GM12878 (cell line): ENCODE measurements around the gene PCSK5. TPM values are rescaled to one million over a fixed set of nuclear protein-coding genes. Genes with fewer than 3 reads are reported as not detected.

Source experiments
- ATAC-seq: fragments of 200-7000 bp; cut with Tn5 transposase; 3 replicates; pipeline ENCODE4 v1.9.1; 2020; ENCODE audit warnings: mild to moderate bottlenecking, moderate library complexity
- BruUV-seq: library from RNA; stranded (reverse); fragments of 400-500 nt; replicated peaks from 2 replicates; lab custom pipeline; 2021; lab: Mats Ljungman, UMichigan
- CTCF ChIA-PET: fragments of 300-600 bp; sonication (Branson Sonifier 250); formaldehyde crosslinking; extraction: SDS; loops from one replicate; lab custom pipeline; 2021; ENCODE audit warnings: inconsistent platforms; lab: Yijun Ruan, JAX
- POLR2A ChIA-PET: fragments of 350-600 bp; formaldehyde crosslinking; extraction: SDS; loops from one replicate; lab custom pipeline; 2021; ENCODE audit warnings: inconsistent platforms; lab: Charles Lee
- RAD21 ChIA-PET: fragments of 300-600 bp; sonication (Branson Sonifier 250); formaldehyde crosslinking; loops from one replicate; lab custom pipeline; 2023; ENCODE audit warnings: antibody characterized with exemption; ENCODE audit not compliant: unreplicated experiment; lab: Charles Lee
- SMC1A ChIA-PET: fragments of 300-600 bp; sonication (Branson Sonifier 250); formaldehyde crosslinking; loops from one replicate; lab custom pipeline; 2023; ENCODE audit not compliant: unreplicated experiment, uncharacterized antibody; lab: Charles Lee
- DNase-seq: peaks from one replicate; pipeline ENCODE4 v3.0.0-alpha.2; 2011; ENCODE audit warnings: low read depth, low spot score
- FAIRE-seq: peaks from 3 replicates; lab custom pipeline; 2011; peaks lifted over from hg19 to GRCh38; lab: Jason Lieb, UNC
- H2AFZ ChIP-seq: 2 replicates; pipeline ENCODE4 v1.6.0; 2011; ENCODE audit warnings: low read depth, low read length, control low read depth; ENCODE audit not compliant: control insufficient read depth
- H3K27ac ChIP-seq: 2 replicates; pipeline ENCODE4 v1.5.1; 2011; ENCODE audit warnings: control low read depth; ENCODE audit not compliant: control insufficient read depth, insufficient read depth
- H3K27me3 ChIP-seq, 2 experiments: replicated peaks in 1 of 2; 2 replicates each; pipeline versions ENCODE4 v1.6.0 to v1.6.1; 2011; ENCODE audit warnings: low read length in 1 of 2; ENCODE audit not compliant: control insufficient read depth in 2 of 2, insufficient read depth in 2 of 2
- H3K36me3 ChIP-seq, 2 experiments: 2 replicates each; pipeline ENCODE4 v1.5.1; 2011; ENCODE audit warnings: low read length in 1 of 2; ENCODE audit not compliant: control insufficient read depth in 2 of 2, insufficient read depth in 2 of 2
- H3K4me1 ChIP-seq: 2 replicates; pipeline ENCODE4 v1.6.1; 2011; ENCODE audit warnings: mild to moderate bottlenecking, low read length, moderate library complexity, mixed read lengths; ENCODE audit not compliant: control insufficient read depth, insufficient read depth
- H3K4me2 ChIP-seq: 2 replicates; pipeline ENCODE4 v1.6.0; 2011; ENCODE audit warnings: control low read depth; ENCODE audit not compliant: control insufficient read depth, insufficient read depth
- H3K4me3 ChIP-seq: fragments of 200-600 bp; sonication (generic); 2 replicates; pipeline ENCODE4 v1.5.1; 2016
- H3K79me2 ChIP-seq: 2 replicates; pipeline ENCODE4 v1.6.0; 2011; ENCODE audit warnings: low read length; ENCODE audit not compliant: control insufficient read depth, insufficient read depth
- H3K9ac ChIP-seq: 2 replicates; pipeline ENCODE4 v1.8.0; 2011; ENCODE audit warnings: low read length, control low read depth, mixed read lengths; ENCODE audit not compliant: control insufficient read depth, insufficient read depth
- H3K9me3 ChIP-seq: replicated peaks from 3 replicates; pipeline ENCODE4 v1.5.1; 2011; ENCODE audit warnings: mild to moderate bottlenecking, low read length; ENCODE audit not compliant: control insufficient read depth, insufficient read depth
- H4K20me1 ChIP-seq: 2 replicates; pipeline ENCODE4 v1.6.0; 2011; ENCODE audit not compliant: control insufficient read depth, insufficient read depth
- ATF7 ChIP-seq: fragments of 450-650 bp; IDR thresholded peaks from 2 replicates; pipeline ENCODE4 v1.6.1; 2016; ENCODE audit warnings: low read depth, mild to moderate bottlenecking
- CREM ChIP-seq: IDR thresholded peaks from 2 replicates; pipeline ENCODE4 v1.6.1; 2014; ENCODE audit warnings: antibody characterized with exemption, low read depth
- MXI1 ChIP-seq: fragments of 150-350 bp; IDR thresholded peaks from 2 replicates; pipeline ENCODE4 v1.6.1; 2011; ENCODE audit warnings: low read depth, mild to moderate bottlenecking, inconsistent platforms, low read length, improper control_type of control experiment
- MYB ChIP-seq: fragments of 150-350 bp; IDR thresholded peaks from 2 replicates; pipeline ENCODE4 v1.6.1; 2014; ENCODE audit warnings: mild to moderate bottlenecking, low read depth, low read length, borderline replicate concordance
- NR2C1 ChIP-seq: fragments of 450-650 bp; IDR thresholded peaks from 2 replicates; pipeline ENCODE4 v1.6.1; 2017; ENCODE audit warnings: antibody characterized with exemption, mild to moderate bottlenecking, moderate library complexity
- PAX8 ChIP-seq: fragments of 450-650 bp; IDR thresholded peaks from 2 replicates; pipeline ENCODE4 v1.6.1; 2017; ENCODE audit warnings: mild to moderate bottlenecking, moderate library complexity
- SMARCA5 ChIP-seq: fragments of 450-650 bp; IDR thresholded peaks from 2 replicates; pipeline ENCODE4 v1.6.1; 2017; ENCODE audit warnings: mild to moderate bottlenecking
- SMC3 ChIP-seq: IDR thresholded peaks from 2 replicates; pipeline ENCODE4 v1.6.1; 2011; ENCODE audit warnings: low read length, improper control_type of control experiment, borderline replicate concordance
- STAT3 ChIP-seq: IDR thresholded peaks from 2 replicates; pipeline ENCODE4 v1.6.1; 2011; ENCODE audit warnings: low read depth, low read length, improper control_type of control experiment
- WGBS: methylation state at CpG from one replicate; pipeline ENCODE4 v1.1.6; 2016; ENCODE audit warnings: low lambda C conversion rate; ENCODE audit not compliant: insufficient replicate concordance, insufficient coverage; ENCODE audit errors: missing lambda C conversion rate; 5-methylcytosine and 5-hydroxymethylcytosine counted together
- in situ Hi-C: fragments of 300-500 bp; cut with MboI; formaldehyde crosslinking; loops from 9 replicates; pipeline ENCODE4 v1.14.3; 2018; ENCODE audit warnings: mixed read lengths
- intact Hi-C: fragments of 100-400 bp; cut with micrococcal nuclease; formaldehyde crosslinking; loops from one replicate; pipeline ENCODE4 v1.14.2; 2022; ENCODE audit not compliant: unreplicated experiment
- polyA plus RNA-seq, 11 experiments: library from polyadenylated mRNA; depleted of rRNA in 4 of 11; unstranded in 6 of 11; stranded (reverse) in 5 of 11; fragments of >200 nt; fragmentation: Nextera tagmentation in 4 of 11; fragmentation: Illumina TruSeq in 1 of 11; extraction: Ambion mirVana in 4 of 11; extraction: Trizol in 1 of 11; gene quantifications; 1 replicate in 1 of 11; 2 replicates in 10 of 11; pipeline versions ENCODE4 v1.2.1 to v1.2.3, GENCODE V29; 2011 to 2016; ENCODE audit warnings: inconsistent platforms in 2 of 11, missing spikeins in 2 of 11, low read depth in 1 of 11
- total RNA-seq, 4 experiments: library from RNA; depleted of rRNA in 3 of 4; stranded (reverse); fragments of >200 nt in 3 of 4; fragmentation: Illumina TruSeq in 1 of 4; extraction: Trizol in 1 of 4; gene quantifications; 2 replicates each; pipeline versions ENCODE4 v1.2.1 to v1.2.3, GENCODE V29; 2013 to 2021
- TF ChIP-seq, protein P1 (sequence below): fragments of 150-350 bp; IDR thresholded peaks from 2 replicates; pipeline ENCODE4 v1.6.1; 2016; ENCODE audit warnings: low read depth, low read length
- TF ChIP-seq, protein P2 (sequence below): fragments of 450-650 bp; conservative IDR thresholded peaks from 2 replicates; pipeline ENCODE4 v1.6.1; 2017; ENCODE audit warnings: mild to moderate bottlenecking, moderate library complexity
- TF ChIP-seq, protein P3 (sequence below): fragments of 450-650 bp; formaldehyde crosslinking; IDR thresholded peaks from 2 replicates; pipeline ENCODE4 v1.4.0; 2022; ENCODE audit warnings: mild to moderate bottlenecking, moderate library complexity

The PCSK5 gene
- total and polyA plus RNA-seq, 10 of the 15 experiments (the other 5 are each of a cell fraction or from before 2014, with no cell fraction given) = 0.01 to 0.13 (median 0.04) TPM; not detected in 3

DNA sequence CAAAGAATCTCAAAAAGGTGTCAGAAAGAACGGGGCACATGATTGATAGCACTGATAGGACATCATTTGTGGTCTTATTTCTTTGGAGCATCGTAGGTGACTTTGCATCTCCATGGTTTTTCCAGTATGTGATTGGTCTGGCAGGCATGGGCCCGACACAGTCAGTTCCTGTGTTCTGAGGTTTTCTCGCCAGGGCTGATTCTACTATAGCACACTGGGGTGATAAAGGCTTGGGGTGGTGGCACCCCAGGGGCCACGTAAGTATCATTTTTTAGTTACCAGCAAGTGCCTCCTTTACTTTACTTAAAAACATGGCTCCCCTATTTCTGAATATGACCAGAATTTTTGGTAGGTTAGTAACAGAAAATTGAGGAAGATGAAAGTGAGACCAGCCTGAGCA is 301.0 kb downstream of the PCSK5 start:
- no peaks in the 10 kb centered on the region for H3K27me3 ChIP-seq
- ChIA-PET SMC1A (no interaction called here), RAD21 (no interaction called here)
- no peak overlapping the region for H3K27ac ChIP-seq
- H2AFZ ChIP-seq = no peak overlapping the region
- H3K9ac ChIP-seq = no peak overlapping the region
- ATAC-seq (no peak), DNase-seq (no peak), FAIRE-seq (no peak)
- no peaks in the 10 kb centered on the region for H4K20me1 ChIP-seq
- no peaks in the 10 kb centered on the region for H3K9me3 ChIP-seq
- intact Hi-C loops = no loop called here
- under 1% methylated on average over 5 of the region's 5 CpGs for WGBS
- no peak overlapping the region for H3K4me3 ChIP-seq
- in situ Hi-C loops = no loop called here
- no peak overlapping the region for H3K4me2 ChIP-seq
- H3K79me2 ChIP-seq = no peaks in the 10 kb centered on the region
- TF ChIP-seq, protein P1, sequence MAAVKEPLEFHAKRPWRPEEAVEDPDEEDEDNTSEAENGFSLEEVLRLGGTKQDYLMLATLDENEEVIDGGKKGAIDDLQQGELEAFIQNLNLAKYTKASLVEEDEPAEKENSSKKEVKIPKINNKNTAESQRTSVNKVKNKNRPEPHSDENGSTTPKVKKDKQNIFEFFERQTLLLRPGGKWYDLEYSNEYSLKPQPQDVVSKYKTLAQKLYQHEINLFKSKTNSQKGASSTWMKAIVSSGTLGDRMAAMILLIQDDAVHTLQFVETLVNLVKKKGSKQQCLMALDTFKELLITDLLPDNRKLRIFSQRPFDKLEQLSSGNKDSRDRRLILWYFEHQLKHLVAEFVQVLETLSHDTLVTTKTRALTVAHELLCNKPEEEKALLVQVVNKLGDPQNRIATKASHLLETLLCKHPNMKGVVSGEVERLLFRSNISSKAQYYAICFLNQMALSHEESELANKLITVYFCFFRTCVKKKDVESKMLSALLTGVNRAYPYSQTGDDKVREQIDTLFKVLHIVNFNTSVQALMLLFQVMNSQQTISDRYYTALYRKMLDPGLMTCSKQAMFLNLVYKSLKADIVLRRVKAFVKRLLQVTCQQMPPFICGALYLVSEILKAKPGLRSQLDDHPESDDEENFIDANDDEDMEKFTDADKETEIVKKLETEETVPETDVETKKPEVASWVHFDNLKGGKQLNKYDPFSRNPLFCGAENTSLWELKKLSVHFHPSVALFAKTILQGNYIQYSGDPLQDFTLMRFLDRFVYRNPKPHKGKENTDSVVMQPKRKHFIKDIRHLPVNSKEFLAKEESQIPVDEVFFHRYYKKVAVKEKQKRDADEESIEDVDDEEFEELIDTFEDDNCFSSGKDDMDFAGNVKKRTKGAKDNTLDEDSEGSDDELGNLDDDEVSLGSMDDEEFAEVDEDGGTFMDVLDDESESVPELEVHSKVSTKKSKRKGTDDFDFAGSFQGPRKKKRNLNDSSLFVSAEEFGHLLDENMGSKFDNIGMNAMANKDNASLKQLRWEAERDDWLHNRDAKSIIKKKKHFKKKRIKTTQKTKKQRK = no peak
- TF ChIP-seq NR2C1 (no peak), PAX8 (no peak), ATF7 (no peak), CREM (no peak), SMC3 (no peak), SMARCA5 (no peak), MYB (no peak), STAT3 (no peak), MXI1 (no peak)
- TF ChIP-seq, protein P2, sequence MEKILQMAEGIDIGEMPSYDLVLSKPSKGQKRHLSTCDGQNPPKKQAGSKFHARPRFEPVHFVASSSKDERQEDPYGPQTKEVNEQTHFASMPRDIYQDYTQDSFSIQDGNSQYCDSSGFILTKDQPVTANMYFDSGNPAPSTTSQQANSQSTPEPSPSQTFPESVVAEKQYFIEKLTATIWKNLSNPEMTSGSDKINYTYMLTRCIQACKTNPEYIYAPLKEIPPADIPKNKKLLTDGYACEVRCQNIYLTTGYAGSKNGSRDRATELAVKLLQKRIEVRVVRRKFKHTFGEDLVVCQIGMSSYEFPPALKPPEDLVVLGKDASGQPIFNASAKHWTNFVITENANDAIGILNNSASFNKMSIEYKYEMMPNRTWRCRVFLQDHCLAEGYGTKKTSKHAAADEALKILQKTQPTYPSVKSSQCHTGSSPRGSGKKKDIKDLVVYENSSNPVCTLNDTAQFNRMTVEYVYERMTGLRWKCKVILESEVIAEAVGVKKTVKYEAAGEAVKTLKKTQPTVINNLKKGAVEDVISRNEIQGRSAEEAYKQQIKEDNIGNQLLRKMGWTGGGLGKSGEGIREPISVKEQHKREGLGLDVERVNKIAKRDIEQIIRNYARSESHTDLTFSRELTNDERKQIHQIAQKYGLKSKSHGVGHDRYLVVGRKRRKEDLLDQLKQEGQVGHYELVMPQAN = no peak
- TF ChIP-seq, protein P3, sequence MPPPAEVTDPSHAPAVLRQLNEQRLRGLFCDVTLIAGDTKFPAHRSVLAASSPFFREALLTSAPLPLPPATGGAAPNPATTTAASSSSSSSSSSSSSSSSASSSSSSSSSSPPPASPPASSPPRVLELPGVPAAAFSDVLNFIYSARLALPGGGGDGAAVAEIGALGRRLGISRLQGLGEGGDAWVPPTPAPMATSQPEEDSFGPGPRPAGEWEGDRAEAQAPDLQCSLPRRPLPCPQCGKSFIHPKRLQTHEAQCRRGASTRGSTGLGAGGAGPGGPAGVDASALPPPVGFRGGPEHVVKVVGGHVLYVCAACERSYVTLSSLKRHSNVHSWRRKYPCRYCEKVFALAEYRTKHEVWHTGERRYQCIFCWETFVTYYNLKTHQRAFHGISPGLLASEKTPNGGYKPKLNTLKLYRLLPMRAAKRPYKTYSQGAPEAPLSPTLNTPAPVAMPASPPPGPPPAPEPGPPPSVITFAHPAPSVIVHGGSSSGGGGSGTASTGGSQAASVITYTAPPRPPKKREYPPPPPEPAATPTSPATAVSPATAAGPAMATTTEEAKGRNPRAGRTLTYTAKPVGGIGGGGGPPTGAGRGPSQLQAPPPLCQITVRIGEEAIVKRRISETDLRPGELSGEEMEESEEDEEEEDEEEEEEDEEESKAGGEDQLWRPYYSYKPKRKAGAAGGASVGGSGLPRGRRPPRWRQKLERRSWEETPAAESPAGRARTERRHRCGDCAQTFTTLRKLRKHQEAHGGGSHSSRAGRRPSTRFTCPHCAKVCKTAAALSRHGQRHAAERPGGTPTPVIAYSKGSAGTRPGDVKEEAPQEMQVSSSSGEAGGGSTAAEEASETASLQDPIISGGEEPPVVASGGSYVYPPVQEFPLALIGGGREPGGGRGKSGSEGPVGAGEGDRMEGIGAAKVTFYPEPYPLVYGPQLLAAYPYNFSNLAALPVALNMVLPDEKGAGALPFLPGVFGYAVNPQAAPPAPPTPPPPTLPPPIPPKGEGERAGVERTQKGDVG (CRISPR knock-in tag) = no peak
- TF ChIP-seq, all 136 proteins: peak for 0
- H3K36me3 ChIP-seq = no peaks in the 10 kb centered on the region
- CTCF ChIA-PET = no interaction called here
- no peaks in the 10 kb centered on the region for H3K4me1 ChIP-seq
- no TSS peak for BruUV-seq
- POLR2A ChIA-PET = no interaction called here
